GM18517 (cell line): ENCODE data around the gene TRAPPC10.
"Not testable (repeated sequence)": the region's sequence is repeated elsewhere in the genome, so short reads cannot be mapped to it uniquely, and the experiment has no call there.

ENCODE experiments used
- ATAC-seq: cut with Tn5 transposase; IDR thresholded peaks from one replicate; pipeline ENCODE4 v1.9.1; 2021; ENCODE audit warnings: mild to moderate bottlenecking, moderate library complexity; ENCODE audit not compliant: unreplicated experiment

The TRAPPC10 gene

DNA sequence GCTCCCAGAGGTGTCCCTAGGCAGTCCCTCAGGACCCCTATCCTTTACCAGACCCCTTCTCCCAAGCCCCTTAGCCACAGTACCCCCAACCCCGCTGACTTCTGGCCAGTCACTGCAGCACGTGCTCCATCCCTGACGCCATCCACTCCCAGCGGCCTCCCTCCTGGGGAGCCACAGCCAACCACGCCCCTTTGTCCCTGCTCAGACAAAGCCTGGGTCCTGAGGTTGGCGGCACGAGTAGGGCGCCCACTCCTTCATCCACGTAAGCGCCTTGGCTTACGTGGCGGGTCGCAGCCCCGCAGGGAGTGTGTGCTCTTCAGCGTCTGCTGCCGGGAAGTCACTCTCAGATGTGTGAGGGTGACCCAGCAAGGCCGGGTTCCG, 128.4 kb downstream of the TRAPPC10 start:
- not testable (repeated sequence) for ATAC-seq

DNA sequence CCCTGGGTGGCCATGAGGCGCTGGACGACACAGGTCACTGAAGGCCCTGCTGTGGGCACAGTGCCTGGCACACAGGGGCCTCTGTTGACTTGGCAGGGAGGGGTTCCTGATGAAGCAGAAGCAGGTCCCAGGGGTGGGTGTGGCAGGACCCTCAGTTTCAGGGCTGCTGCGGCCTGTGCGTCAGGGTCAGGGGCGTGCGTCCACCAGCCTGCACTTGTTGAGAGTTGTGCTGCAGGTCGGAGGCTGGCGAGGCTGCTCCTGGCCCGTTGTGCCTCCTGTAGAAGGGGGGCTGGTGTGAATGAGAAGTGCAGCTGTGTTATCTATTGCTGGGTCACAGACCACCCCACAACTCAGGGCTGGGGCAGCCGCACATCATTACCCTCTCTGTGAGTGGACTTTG, 130.4 kb downstream of the TRAPPC10 start:
- not testable (repeated sequence) for ATAC-seq

DNA sequence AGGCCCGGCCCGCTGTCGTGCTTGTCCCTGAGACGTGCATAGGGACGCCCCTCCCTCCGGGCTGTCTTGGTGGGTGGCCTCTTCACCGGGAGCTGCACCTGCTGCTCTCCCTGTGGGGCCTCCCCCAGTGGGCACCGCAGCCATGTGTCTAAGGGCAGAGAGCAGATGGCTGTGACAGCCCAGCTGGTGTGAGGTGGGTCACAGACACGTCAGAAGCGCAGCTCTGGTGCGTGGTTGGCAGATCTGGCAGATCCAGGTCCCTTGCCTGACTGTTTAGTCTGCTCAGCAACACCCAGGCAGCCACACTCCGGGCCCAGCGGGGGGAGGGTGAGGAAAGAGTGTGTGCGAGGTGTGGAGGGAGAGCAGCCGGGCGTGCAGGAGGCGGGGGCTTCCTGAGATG, 131.3 kb downstream of the TRAPPC10 start:
- ATAC-seq: peak; percentile 44

DNA sequence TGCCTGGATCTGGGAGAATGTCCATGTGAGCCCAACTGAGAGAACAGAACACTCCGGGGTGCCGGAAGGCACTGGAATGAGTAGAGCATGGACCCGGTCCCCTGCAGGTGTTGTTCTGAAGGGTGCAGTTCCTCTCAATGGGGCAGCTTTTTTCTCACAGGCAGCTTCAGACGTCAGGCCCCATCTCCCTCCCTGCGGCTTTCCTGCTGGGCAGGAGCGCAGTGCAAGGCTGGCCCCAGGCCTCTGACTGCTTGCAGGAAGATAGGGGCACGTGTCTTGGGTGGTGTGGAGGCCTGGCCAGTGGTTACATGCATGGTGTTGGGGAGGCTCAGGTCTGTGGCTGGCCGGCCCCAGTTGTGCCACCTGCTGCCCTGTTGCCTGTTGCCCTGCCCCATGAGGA, 131.9 kb downstream of the TRAPPC10 start:
- not testable (repeated sequence) for ATAC-seq

DNA sequence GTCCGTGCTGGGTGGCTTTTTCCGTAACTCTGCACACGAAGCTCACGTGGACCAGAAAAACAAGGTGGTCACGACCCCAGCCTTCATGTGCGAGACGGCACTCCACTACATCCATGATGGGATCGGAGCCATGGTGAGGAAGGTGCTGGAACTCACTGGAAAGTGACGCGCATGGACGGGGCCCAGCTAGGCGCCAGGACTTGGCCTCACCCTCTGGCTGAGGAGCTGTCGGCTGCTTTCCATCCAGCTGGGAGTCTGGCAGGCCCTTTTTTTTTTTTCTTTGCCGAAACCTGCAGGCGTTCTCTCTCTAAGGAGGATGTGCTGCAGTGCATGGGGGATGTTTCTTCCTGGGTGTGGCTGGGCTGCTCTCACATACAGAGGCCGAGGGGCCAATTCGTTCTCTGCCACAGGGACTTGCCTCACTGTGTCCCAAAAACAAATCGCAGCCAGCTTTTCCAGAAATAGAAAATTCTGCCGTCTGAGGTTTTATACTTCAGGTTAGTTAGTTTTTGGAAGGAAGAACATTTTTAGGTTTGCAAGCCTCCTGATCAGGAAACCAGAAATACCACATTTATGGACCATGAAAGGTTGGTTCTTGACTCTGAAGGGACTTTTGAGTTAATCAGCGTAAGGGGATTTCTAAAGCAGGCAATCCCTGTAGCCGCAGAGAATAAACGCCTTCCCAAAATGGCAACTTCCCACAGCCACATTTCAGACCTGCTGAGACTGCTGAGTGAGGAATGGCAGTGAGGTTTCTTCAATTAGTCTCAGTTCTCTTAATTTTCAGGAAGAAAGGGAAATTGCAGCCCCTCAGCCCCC, 132.9 kb downstream of the TRAPPC10 start:
- ATAC-seq: not testable (repeated sequence)

DNA sequence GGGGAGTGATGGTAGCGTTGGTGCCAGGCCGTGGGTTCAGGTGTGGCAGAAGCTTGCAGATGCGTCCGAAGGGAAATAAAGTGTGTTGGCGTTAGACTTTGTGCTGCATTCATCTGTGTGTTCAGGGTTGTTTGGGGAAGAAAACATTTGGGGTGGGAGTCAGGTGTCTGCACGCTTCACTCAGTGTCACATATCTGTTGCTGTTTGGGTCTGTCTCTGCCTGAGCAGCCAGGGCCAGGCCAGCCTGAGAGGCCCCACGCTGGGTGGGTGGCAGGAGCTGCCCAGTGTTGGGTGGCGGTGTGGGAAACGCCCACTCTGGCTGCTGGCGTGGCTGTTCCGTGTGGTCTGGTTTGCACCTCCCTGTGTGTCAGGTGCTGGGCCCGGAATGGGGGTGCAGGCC, 133.5 kb downstream of the TRAPPC10 start:
- ATAC-seq: not testable (repeated sequence)

DNA sequence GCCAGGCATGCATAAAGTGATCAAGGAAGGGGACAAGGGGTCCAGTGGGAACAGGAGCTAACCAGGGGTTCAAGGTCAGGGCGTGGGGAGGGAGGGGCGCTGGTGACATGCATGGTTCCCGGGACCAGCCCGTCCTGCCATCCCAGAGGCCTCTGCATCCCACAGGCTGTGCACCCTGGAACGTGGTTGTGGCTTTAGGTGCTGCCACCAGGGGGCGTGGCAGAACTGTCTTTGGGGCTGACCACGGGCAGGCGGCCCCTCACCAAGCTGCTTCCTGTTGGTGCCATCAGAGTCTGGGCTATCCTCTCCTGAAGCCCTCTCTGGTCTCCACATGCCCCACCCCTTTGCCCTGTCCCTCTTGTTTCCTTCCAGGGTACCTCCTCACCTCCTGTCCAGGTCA, 135.0 kb downstream of the TRAPPC10 start:
- ATAC-seq: not testable (repeated sequence)

DNA sequence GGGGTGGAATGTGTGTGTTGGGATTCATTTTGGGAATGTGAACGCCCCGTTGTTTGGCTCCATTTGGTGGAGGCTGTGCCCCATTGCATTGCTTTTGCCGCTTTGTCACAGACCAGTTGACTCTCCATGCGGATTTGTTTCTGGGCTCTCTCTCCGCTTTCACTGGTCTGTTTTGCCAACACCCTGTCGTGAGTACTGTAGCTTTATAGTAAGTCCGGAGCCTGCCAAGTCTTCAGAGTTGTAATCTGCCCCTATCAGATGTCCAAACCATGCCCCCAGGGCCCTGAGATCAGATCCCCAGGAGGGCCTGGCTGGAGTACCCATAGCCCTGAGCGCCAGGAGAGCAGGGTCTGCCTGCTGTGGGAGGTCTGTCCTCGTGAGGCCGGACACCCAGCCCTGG, 138.1 kb downstream of the TRAPPC10 start:
- ATAC-seq: not testable (repeated sequence)

DNA sequence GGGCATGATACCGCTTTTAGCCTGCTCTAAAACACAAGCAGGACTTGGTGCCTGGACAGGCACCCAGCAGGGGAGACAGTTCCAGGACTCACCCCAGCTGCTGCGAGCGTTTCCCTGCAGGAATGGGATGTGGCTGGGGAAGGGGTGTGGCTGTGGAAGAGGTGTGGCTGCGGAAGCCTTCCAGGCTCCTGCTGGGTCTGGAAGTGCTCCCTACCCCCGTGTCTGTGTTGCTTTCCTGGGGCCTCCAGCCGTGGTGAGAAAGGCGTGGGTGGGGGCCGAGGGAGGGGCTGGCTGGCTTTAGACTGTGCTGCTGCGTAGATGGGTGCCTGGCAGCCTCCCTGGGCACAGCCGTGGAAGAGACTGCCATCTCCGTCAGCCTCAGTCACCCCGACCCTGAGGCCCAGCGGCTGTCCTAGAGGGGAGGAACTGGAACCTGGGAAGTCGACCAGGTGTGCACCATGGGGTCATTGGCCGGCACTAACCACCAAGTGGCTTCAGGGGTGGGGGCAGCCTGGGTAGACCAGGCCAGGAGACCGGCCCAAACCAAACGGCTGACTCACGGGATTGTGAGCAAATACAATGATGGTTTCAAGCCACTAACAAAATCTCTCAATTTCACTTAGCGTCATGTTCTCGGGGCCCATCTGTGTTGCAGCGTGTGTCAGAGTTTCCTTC, 141.2 kb downstream of the TRAPPC10 start:
- ATAC-seq: not testable (repeated sequence)

DNA sequence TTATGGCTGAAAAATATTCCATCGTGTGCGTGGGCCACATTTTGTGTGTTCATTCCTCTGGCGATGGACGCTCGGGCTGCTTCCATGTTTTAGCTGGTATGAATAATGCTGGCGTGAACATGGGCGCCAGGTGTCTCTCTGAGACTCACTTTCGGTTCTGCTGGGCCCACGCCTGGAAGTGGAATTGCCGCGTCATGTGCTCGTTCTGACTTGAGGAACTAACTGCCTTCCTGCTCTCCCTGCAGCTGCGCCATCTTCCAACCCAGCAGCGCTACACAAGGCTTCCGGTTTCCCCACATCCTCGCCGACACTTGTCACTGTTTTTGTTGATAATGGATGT, 141.8 kb downstream of the TRAPPC10 start:
- ATAC-seq: not testable (repeated sequence)

DNA sequence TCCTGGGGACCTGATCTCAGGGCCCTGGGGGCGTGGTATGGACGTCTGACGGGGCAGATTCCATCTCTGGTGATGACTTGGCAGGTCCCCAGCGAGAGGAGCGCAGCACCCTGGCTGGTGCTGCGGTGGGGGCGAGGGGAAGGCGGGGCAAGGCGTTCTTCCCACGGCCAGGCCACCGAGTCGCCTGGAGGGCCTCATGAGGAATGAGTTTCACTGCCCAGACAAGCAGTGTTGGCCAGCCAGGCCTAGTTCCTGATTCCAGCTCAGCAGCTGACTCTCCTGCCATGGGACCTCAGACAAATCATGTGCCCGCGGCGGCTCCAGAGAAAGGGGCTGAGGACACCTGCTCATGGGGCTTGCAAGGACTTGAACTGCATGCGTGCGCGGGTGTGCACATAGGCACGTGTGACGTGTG, 142.7 kb downstream of the TRAPPC10 start:
- peak; percentile 40 for ATAC-seq

DNA sequence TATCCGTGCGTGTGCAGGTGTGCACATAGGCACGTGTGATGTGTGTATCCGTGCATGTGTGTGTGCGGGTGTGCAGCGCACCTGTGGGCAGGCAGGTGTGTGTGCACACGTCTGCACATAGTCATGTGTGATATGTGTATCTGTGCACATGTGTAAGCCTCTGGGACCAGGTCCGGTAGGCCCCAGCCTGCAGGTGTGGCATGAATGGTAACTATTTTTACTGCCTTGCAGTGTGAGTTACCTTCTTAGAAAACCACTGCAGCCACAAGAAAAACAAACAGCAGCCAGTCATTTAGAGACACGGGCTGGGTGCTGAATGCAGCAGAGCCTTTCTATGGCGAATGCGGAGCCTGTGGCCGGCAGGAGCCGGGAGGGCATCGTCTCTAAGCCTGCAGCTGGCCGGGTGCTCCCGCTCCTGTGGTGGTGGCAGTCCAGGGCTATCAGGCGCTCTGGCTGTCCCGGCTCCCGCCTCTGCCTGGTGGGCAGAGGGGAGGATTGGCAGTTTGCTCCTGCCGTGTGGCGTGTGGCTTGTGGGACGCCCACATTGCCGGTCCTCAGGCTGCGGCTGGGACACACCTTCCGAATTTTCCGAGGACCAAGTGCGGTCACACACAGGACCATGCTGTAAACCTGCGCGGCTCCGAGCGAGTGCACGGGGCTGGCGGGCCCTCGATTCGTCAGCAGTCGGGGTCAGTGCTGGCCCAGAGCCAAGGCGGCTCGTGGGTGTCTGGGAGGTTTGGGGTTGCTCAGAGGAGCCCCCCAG, 143.3 kb downstream of the TRAPPC10 start:
- peak; percentile 46 for ATAC-seq

DNA sequence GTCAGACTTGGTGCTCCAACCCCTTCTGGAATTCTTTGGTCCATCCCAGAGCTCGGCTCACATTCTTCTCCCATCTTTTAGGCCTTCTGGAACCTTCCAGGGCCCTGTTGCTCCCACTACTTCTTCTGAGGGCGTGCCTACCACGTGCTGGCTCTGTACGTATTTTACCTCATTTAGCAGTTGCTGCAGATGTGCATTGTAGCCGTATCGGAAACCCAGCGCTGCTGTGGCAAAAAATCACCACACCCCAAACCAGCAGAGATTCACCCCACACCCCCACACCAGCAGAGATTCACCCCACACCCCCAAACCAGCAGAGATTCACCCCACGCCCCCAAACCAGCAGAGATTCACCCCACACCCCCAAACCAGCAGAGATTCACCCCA, 143.9 kb downstream of the TRAPPC10 start:
- ATAC-seq: not testable (repeated sequence)
